Measurements from ENCODE around the gene PLA2G6.

PLA2G6 gene, protein sequence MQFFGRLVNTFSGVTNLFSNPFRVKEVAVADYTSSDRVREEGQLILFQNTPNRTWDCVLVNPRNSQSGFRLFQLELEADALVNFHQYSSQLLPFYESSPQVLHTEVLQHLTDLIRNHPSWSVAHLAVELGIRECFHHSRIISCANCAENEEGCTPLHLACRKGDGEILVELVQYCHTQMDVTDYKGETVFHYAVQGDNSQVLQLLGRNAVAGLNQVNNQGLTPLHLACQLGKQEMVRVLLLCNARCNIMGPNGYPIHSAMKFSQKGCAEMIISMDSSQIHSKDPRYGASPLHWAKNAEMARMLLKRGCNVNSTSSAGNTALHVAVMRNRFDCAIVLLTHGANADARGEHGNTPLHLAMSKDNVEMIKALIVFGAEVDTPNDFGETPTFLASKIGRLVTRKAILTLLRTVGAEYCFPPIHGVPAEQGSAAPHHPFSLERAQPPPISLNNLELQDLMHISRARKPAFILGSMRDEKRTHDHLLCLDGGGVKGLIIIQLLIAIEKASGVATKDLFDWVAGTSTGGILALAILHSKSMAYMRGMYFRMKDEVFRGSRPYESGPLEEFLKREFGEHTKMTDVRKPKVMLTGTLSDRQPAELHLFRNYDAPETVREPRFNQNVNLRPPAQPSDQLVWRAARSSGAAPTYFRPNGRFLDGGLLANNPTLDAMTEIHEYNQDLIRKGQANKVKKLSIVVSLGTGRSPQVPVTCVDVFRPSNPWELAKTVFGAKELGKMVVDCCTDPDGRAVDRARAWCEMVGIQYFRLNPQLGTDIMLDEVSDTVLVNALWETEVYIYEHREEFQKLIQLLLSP

GRCh38 chr22:38181453-38182200 lies at the start of gene PLA2G6:
Gene PLA2G6 (minus strand): TSS chr22:38181830. CDS start chr22:38169426, 12,404 bp downstream.
- peak; percentile 85 for DNase-seq

GRCh38 chr22:38230916-38231315 lies 49.3 kb upstream of the PLA2G6 start:
- no peak for DNase-seq

DNA sequence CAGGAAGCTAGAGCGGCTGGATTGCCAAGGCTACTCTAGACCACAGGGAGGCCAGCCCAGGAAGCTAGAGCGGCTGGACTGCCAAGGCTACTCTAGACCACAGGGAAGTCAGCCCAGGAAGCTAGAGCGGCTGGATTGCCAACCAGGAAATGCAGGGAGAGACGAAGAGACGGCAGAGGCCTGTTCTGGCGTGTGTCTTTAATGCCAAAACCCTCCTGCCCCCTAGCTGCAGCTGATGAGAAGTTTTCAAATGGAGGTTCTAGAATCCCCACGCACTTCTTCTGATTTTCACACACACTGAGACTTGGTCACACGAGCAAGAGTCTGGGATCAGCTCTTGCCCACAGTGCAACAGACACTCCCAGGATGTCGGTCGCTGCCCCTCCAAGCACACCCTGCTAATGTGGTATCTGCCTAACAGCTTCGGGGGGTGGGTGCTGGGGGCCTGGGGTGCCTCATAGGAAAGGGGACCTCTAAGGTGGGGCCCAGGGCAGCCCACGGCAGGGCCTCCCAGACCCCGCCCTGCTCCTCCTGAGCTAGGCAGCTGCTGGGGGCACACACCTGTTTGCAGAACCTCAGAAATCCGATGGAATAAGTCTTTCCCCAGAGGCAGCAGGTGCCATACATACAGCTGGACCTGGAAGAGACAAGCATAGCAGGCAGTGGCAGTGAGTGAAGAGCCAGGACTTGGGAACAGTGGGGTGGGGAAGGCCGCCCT lies 48.6 kb upstream of the PLA2G6 start:
- DNase-seq: no peak

GRCh38 chr22:38228873-38229740 lies 47.5 kb upstream of the PLA2G6 start:
- DNase-seq: no peak

DNA sequence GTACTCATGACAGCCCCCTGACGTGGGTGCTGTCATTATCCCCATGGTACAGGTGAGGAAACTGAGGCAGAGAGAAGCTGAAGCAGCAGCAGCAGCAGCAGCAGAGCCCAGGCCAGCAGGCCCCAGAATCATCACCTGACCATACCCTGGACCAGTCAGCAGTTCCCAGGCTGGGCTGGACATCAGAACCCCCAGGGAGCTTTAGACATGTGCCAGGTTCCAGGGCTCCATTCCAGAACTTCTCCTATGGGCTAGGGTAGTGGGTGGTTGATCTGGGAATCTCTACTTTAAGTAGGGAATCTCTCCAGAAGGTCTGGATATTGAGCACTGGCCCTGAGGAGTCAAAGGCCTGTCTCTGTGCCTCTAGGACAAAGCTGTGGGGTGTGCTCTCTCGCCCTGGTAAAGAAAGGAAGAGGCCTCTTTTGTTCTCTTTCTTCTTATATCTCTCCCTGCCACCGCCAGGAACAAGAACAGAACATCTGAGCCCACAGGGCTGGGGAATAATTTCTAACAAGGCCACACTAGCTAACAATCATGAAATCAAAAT lies 46.8 kb upstream of the PLA2G6 start:
- DNase-seq: no peak

GRCh38 chr22:38226853-38227649 lies 45.4 kb upstream of the PLA2G6 start:
- DNase-seq: no peak

- DNase-seq: no peak
Observed at GRCh38 chr22:38223289-38223960, 41.8 kb upstream of the PLA2G6 start.

GRCh38 chr22:38222797-38223119 lies 41.1 kb upstream of the PLA2G6 start:
- DNase-seq: no peak

GRCh38 chr22:38221908-38222796 lies 40.5 kb upstream of the PLA2G6 start:
- no peak for DNase-seq

- DNase-seq: no peak
Observed at GRCh38 chr22:38221407-38221806, 39.8 kb upstream of the PLA2G6 start.

GRCh38 chr22:38220653-38221386 lies 39.2 kb upstream of the PLA2G6 start:
- DNase-seq: no peak

GRCh38 chr22:38220163-38220562 lies 38.5 kb upstream of the PLA2G6 start:
- no peak for DNase-seq

DNA sequence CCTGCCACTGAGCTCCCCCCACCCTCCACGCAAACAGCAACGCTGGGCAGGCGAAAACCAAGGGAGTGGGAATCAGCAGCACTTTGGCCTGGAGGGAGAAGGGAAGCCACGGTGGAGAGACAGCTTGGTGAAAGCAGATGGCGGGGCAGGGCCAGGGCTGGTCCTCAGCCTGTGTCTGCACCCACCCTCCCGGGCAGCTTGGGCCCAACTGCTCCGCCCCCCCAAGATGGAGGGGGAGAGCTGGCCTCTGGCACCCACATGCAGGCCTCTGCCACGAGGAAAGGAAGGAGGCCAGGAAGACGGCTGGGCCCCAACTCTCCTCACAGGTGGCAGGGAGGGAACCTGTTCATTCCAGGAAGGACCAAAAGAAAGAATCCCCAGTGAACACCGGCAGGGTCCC lies 38.0 kb upstream of the PLA2G6 start:
- DNase-seq: no peak

- DNase-seq: no peak
Observed at GRCh38 chr22:38218661-38219622, 37.3 kb upstream of the PLA2G6 start.

- no peak for DNase-seq
Observed at GRCh38 chr22:38215156-38216038, 33.8 kb upstream of the PLA2G6 start.

Data from NCI-H2107 (cell line).